CD4-positive, alpha-beta T cell treated with Interleukin-10 for 1 hour (primary cell): ENCODE results near the gene ZBED6.
"Not testable (repeated sequence)": the region's sequence is repeated elsewhere in the genome, so short reads cannot be mapped to it uniquely, and the experiment has no call there.

ENCODE experiments used
- DNase-seq: peaks from one replicate; pipeline ENCODE4 v3.0.0-alpha.2; 2020

Gene ZBED6

GRCh38 chr1:203778789-203779188, 16.6 kb upstream of the ZBED6 start:
- DNase-seq: no peak

DNA sequence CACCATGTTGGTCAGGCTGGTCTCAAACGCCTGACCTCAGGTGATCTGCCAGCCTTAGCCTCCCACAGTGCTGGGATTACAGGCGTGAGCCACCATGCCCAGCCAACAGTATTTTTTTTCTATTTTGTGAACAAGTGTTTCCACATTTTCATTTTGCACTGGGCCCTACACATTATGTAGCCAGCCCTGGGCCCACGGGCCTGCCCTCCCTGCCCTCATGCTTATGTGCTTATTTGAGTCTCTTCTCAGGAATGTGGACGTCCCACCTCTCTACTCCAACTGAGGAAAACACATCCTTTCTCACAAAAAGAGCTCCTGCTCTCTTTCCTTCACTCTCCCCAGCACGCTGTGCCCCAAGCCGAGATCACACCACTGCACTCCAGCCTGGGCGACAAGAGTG, 13.5 kb upstream of the ZBED6 start:
- no peak for DNase-seq

DNA sequence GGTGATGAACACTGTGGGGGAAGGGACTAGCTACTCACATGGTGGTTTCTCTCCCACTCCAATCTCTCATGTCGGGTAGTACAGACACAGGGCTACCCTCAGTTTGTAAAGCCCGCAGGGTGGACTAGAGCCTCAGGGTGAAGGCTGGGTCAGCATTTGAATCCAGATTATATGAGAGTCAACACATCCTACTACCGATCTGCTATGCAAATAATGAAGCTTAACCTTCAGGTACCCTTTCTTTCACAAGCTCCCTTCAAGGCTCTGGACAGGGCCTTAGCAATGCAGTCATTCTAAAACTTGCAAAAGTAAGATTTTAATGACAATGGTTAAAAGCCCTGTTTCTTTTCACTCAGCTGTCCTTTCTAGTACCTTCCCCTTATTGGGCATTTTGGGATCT, 5.5 kb upstream of the ZBED6 start:
- DNase-seq: no peak

DNA sequence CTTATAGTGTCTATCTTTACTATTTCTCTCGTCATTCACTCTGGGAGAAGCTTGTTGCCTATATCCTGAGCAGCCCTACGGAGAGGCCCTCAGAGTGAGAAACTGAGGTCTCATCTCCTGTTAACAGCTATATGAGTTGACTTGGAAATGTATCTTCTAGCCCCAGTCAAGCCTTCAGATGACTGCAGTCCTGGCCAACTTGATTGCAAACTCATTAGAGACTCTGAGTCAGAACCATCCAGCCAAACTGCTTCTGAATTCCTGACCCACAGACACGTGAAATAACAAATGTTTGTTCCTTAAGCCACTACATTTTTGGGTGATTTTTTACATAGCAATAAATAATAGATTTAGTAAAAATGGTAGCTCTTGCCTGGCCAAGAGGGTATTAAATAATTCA, 3.9 kb upstream of the ZBED6 start:
- DNase-seq: no peak

GRCh38 chr1:203792486-203792885, 2.9 kb upstream of the ZBED6 start:
- DNase-seq: no peak

- DNase-seq: not testable (repeated sequence)
These were observed 1.9 kb upstream of the ZBED6 start for GRCh38 chr1:203793561-203793960.

DNA sequence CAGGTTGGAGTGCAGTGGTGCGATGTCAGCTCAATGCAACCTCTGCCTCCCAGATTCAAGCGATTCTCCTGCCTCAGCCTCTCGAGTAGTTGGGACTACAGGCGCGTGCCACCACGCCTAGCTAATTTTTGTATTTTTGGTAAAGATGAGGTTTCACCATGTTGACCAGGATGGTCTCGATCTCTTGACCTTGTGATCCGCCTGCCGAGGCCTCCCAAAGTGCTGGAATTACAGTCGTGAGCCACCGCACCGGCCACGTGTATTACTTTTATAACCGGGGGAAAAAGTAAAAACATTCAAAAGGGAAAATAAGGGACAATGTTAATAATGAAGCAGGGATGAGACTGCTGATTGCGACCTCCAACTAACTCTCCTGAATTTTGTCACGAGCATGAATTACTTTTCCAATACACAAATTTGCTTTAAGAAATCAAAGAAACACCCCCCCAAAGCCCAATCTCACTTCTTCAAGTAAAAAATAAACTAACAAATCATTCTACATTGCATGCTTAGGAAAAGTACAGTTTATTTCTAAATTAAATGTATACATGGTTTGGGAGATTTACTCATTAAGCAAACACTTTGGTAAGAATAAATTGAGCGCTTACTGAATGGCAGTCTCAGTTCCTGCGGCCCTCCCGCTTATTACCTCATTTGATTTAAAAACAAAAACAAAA, 521 bp upstream of the ZBED6 start:
- DNase-seq: no peak

DNA sequence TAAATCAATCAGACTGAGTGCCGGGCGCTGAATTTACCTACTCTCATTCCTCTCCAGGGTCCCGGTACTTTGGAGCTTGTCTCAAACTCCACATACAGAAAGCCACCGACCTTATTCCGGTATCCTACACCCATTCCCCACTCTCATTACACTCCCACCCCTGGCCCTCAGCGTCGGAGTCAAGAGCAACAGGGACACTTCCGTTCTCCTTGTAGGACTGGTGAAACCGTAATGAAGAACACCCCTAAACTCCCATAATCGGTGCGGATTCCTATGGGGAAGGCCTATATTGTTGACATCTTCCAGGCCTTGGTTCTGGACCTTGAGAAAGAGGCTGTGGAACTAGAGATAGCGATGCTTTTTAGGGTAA, 798 bp downstream of the ZBED6 start:
- DNase-seq: no peak

DNA sequence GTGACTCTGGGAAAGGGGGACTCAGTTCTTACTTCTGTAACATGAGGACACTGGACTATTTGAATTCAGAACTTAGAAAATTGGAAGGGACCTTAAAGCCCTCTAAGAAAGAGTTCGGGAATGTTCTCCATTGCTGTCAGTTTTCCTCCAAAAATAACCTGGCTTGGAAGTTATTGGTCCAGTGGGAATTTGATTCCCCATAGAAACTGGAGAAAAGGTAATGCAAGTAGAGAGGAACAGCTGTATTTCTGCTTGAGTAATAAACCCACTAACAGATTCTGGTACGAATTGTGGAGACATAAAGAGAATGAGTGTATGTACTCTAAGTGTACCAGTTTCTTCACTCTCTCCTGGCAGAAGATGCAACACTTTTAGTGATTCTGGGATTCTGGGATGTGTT, 1.8 kb downstream of the ZBED6 start:
- DNase-seq: no peak

- DNase-seq: no peak
These were observed 2.7 kb downstream of the ZBED6 start for GRCh38 chr1:203797948-203798655.

DNA sequence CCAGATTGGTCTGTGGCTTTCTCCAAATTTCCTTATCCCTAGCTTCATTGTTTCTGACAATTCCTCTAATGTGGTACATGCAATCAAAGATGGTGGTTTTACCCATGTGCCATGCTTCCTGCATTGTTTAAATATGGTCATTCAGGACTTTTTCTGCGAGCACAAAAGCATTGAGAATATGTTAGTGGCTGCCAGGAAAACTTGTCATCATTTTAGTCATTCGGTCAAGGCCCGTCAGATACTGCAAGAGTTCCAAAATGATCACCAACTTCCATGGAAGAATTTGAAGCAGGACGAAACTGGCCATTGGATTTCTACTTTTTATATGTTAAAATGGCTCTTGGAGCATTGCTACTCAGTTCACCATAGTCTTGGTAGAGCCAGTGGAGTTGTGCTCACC, 3.7 kb downstream of the ZBED6 start:
- DNase-seq: no peak

GRCh38 chr1:203799971-203800370, 4.5 kb downstream of the ZBED6 start:
- no peak for DNase-seq

- DNase-seq: no peak
These were observed 10.3 kb downstream of the ZBED6 start for GRCh38 chr1:203805689-203806088.

DNA sequence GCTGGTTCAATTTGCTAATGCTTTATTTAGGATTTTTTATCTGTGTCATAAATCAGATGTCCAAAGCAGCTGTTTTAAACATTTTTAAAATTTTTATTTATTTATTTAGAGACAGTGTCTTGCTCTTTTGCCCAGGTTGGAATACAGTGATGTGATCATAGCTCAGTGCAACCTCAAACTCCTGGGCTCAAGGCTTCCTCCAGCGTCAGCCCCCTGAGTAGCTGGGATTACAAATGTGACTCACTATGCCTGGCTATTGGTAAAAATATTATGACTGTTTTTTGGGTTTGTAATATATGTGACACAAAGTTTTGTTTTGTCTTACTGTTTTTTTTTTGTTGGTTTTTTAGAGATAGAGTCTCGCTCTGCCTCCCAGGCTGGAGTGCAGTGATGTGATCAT, 11.8 kb downstream of the ZBED6 start:
- DNase-seq: no peak

DNA sequence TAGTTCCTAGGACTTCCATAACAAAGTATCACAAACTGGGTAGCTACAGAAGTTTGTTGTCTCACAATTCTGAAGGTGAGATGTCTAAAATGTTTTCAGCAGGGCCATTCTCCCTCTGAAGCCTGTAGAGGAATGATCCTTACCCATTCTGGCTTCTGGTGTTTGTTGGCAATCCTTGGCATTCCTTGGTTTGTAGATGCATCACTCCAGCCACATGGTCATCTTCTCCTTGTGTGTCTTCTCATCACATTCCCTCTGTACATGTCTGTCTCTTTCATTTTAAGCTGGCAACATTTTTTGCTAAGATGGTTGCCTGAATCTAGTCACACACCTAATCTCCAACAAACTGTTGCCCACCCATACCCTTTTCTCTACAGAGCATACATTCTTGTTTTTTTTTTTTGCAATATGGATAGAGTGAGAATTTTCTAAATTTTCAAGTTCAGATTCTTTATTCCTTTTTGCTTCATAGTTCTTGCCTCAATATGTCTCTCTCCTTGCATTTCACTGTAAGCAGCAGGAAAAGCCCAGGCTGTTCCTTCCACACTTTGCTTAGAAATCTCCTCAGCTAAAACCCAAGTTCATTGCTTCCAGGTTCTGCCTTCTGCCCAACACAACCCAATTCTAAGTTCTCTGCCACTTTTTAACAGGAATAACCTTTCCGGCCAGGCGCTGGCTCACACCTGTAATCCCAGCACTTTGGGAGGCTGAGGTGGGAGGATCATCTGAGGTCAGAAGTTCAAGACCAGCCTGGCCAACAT, 18.3 kb downstream of the ZBED6 start:
- no peak for DNase-seq

GRCh38 chr1:203818399-203818798, 23.0 kb downstream of the ZBED6 start:
- no peak for DNase-seq

GRCh38 chr1:203823306-203823705, 27.9 kb downstream of the ZBED6 start:
- no peak for DNase-seq

- no peak for DNase-seq
These were observed 30.8 kb downstream of the ZBED6 start for GRCh38 chr1:203826175-203826574.

- DNase-seq: no peak
These were observed 32.6 kb downstream of the ZBED6 start for GRCh38 chr1:203828002-203828401.

DNA sequence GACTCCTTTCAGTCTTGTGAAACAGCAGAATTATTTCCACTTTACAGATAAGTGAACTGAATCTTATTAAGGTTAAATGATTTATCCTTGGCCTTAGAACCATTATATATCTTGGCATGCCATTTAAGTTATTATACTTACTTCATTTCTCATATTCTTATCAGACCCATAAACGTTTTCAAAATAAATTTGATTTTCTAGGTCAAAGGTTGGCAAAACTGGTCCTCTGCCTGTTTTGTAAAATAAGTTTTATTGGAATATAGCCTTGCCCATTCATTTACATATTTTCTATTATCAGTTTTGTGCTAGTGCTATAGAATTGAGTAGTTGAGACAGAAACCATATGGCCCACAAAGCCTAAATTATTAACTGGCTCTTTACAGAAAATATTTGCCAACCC, 33.1 kb downstream of the ZBED6 start:
- no peak for DNase-seq

DNA sequence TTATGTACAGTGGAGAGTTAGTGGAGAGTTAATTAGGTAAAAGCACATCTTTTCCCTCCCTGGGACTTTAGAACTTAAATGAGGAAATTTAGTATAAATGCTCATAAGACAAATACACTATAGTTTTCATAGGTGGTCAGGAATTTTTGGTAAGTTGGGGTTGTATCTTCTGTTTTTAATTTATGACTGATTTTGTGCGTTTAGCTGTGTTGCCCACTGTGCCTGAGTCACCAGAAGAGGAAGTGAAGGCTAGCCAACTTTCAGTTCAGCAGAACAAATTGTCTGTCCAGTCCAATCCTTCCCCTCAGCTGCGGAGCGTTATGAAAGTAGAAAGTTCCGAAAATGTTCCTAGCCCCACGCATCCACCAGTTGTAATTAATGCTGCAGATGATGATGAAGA, 33.8 kb downstream of the ZBED6 start:
- DNase-seq: not testable (repeated sequence)

DNA sequence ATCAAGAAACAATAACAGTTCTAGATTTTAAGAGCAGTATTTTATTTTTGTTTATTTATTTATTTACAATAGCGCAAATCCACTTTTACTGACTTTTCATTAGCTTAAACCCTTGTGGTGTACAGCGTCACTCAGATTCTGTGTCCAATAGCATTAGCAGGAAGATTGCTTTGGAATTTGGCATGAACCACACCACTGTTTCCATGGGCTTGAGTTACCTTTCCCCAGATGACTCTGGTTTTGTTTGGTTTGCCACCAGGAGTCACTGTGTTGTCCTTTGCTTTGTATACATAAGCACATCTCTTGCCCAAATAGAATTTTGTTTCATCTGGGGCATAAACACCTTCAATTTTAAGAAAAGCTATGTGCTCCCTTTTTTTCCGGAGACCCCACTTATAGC, 40.1 kb downstream of the ZBED6 start:
- no peak for DNase-seq

GRCh38 chr1:203839081-203839480, 43.7 kb downstream of the ZBED6 start:
- no peak for DNase-seq

GRCh38 chr1:203840208-203840808, 44.9 kb downstream of the ZBED6 start:
- DNase-seq: no peak
